ENCODE measurements around the gene CREB5.

The CREB5 gene

DNA sequence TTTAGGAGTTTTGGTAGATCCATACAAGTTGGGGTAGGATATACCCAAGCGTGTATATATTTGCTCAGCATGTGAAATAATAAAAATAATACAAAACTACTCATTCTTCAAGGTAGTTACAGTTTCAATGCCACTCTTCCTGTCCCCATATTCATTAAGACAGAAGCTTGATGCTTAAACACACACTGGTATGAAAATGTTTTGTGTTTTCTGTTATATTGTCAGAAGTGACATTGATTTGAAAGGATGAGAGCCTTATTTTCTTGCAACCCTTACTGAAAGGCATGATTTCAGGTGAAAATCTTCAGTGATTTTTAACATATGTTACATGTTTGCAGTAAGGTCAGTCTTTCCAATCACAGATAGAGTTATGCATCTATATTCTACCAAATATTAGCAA is 312.2 kb downstream of the CREB5 start:
- DNase-seq, result no peak

DNA sequence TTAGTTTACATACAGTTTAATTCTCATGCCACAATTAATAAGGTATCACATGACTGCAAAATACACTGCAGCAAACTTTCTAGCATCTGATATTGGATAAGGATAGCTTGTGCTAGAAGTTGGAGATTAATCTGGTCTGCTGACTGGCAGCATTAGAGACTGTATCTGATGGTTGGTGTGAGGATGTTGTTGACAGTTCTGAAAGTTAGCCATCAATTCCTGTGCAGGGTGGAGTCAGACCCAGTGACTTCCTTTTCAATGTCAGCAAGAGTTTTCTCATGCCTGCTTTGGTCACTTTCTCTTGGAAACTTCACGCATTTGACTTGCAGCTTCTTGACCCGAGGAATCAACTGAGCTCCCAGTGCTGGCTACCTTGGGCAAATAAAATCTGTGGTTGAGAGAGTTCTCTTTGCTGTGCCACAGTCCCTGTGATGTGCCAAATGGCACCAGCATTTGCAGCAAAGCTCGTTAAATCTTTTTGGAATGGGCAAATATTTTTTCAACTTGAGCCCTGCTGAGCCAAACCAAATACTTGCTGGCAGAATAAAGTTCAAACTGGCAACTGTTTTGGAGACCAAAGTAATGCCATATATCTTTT is 312.8 kb downstream of the CREB5 start:
- DNase-seq, result no peak

DNA sequence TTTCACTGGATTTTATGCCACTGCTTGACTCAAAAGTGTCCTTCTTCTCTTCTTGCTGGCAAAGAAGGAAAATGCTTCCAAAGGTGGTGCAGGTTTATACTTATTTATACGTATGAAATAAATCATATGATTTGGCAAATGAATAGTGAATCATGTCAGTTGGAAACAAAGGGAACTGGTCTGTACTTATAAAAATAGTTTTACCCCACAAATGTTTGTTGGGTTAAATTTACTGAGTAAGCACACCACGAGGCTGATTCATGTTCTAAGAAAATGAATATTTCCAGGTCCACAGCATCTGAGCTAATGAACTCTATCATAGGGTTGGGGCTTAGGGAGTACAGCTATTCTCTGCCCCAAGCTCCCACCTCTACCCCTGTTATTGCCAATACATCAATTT is 313.6 kb downstream of the CREB5 start:
- DNase-seq, result no peak

DNA sequence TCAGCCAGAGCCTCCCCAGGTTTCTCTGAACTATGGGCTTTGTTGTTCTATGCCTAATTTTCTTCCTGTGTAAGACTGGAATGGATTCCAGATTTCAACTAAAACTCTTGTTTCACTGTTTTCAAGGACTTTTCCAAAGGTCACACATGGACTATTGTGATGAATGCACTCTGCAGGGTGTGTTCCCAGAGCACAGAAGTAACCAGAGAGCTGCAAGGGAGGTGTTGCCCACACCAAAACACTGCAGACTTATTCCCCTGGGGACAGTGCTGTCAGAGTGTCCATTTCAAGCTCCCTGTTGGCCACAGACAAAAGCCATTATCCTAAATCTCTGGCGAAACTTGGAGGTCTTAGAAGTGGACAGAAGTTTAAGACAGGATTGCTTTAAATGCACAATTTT is 314.2 kb downstream of the CREB5 start:
- no peak for DNase-seq

DNA sequence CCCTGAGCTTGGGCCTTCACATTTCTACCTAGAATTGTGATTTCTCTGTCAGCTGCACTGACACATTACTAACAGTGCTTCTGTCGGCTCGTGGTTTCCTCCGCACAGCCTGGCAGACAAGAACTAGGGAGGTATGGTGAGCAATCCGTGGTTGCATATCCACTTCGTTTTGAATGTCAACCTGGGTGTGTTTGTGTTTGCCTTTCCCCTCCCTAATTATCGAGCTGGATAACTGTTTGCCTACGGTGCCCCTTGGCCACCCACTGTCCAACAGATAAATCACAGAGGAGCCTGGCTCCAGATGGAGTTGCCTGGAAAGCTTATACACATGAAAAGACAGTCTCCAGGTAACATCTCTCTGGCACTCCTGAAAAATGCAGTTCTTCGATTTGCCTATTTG is 317.0 kb downstream of the CREB5 start:
- DNase-seq, result no peak

DNA sequence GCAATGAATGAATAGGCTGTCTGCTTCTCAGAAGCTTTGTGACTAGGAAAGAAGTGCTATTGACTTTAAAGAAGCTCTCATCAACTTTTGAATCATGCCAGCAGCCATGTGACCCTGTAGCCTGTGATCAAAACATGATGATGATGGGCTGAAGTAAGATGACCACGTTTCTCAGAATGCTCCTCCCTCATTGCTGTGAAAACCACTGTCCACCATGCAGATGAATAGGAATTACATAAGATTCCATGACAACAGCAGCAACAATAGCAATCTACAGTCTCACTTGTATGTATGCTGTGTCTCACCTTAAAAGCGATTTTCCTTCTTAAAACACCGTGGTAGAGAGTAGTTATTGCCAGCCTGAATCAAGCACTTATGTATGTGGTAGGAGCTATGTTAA is 317.4 kb downstream of the CREB5 start:
- no peak for DNase-seq

DNA sequence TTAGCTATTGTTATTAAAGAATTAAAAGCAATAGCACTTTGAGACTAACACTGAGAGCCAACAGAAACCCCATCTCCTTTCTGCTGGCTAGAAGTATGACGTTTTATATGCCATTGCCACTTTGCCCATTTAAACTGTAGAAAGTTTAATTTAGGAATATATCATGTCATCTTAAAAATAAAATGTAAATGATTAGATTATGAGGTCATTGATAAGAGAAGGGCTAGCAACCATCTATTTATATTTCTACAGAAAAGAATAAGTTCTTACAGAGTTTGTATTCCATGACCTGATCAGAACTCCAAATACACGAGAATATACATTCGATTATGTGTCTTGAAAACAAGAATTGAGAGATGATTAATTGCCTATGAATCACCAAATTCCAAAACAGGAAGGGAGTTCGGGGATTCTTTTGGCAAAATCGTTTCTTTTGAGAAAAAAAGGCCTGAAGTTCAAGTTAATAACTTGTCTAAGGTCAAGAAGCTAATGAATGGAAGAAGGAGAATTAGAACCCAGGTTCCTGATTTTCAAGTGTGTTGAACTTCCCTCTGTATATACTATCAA is 318.9 kb downstream of the CREB5 start:
- no peak for DNase-seq

DNA sequence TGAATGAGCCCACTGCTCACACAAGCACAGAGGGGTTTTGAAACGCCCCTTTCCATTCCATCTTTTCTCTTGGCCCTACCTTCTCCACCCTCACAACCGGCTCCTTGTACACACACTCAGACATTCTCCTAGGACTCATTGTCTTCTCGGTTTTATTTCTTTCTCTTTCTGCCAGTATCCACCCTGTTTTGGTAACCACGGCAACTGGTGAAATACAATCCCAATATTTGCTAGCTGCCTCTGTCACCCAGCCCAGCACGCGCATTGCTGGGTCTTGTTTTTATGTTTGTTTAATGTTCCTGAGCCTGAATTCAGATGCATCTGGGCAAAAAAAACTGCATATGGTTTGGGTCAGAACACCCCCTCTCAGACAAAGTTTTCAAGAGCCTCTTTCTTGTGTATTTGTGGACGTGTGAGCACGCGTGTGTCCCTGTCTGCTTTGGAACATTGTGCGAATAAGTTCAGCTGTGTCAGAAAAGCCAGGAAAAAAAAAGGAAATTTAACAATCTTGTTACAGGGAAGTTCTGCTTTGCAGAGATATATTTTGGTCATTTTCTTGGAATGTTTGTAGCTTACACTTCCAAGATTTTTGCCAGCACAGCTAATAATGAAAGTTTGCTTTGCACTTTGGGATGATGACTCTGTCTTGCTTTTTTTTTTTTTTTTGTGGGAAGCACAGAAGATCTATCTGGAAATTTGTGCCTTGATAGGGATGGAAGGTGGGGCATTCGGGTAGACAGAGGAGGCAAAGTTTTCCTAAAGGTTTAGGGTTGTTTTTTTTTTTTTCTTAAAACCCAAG is 320.0 kb downstream of the CREB5 start:
- no peak for DNase-seq

DNA sequence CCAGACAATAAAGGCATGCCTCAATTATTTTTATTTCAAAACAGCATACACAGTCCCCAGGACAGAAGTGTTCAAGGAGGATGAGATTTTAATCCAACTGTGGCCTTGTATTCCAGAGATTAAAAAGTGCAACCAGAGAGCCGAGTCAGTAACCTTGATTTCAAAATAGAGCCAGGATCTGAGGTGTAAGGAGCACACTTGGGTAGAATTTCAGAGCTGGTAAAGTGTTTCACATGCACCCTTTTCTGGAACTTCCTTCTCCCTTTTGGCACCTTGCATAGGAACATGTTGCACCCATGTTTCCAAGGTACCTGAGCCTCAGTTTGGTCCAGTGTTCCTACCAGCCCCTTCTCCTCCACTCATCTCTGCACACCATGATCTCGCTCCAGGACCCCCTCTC is 320.7 kb downstream of the CREB5 start:
- DNase-seq, result no peak

DNA sequence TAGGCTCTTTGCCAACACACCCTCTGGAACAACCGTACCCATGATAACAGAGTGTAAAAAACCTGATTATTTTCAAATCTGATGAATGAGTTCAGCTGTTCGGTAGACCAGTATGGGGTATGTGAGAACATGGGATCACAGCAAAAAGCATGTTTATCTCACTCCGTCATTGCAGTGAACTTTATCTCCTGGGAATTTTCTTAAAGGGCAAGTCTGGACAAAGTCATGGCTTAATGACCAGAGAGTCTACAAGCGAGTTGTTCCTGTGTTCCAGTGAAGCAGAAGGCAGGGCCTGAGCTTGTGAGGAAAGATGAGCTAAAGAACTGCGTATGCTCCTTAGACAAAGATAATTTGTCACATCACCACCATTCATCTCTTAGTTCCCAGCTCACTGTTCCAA is 326.1 kb downstream of the CREB5 start:
- DNase-seq, result no peak

DNA sequence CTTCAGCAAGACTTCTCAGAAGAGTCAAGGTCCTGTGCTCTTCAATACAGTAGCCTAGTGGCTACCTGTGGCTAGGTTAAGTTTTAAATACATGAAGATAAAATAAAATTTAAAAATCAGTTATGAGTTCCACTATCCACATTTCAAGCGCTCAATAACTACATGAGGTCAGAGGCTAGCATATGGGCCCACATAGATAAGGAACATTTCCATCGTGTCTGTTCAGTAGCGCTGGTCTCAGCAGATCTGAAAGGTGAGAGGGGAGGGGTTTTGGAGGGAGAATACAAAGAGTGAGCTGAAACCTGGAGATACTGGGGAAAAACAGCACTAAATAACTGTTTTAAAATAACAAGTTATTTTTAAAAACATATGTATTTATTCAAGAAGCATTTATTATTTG is 326.8 kb downstream of the CREB5 start:
- no peak for DNase-seq

DNA sequence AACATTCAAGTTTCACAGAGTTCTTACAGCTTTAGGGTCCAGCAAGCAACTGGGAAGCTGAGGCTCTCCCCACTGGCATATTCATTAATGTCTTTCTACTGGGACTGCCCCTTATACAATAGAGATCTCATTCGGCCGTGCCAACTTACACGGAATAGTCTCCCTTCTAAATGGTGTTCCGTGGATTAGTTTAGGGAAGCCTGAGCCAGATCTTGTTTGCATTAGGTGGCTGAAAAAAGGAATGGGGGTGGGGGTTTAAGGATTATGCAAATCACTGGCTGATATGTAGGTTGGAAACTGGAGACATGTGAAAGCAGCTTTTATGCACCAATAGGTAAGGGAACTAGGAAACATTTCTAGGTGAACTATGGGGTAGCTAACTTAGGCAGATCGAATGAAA is 327.5 kb downstream of the CREB5 start:
- DNase-seq, result no peak

DNA sequence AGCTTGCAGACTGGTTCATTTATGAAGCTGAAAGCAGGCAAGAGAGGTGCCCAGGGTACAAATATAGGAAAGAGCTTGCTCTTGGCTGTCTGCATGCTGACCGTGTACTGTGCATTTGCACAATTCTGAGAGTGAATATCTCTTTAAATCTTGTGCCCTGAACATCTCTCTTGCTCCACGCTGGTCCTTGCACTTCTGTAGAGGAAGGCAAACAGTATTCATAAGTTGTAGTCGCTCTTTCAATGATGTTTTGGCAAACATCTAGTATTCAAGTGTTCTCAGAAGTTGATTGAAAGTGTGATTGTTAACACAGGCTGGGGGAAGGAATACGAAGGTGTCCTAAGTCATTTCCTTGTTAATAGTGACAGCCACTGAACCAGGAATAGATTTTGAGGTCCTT is 332.6 kb downstream of the CREB5 start:
- DNase-seq, result no peak

DNA sequence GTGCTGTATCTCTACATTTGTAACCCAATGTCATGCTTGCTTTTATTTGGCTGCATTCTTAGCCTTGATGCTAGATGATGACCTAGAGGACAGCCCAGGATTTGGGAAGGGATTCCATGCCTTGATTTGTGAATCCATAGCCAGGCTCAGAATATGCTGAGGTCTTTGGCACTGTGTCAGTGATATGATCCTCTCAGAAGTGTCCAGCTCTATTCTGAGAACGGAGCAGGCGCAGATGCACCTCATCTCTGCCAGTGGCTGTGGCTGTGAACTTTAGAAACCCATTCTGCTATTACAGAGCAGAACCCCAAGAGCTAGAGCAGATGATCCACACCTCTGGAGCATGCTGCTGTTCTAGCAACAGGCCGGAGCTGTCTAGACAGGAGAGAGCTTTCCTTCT is 333.0 kb downstream of the CREB5 start:
- DNase-seq, result no peak

DNA sequence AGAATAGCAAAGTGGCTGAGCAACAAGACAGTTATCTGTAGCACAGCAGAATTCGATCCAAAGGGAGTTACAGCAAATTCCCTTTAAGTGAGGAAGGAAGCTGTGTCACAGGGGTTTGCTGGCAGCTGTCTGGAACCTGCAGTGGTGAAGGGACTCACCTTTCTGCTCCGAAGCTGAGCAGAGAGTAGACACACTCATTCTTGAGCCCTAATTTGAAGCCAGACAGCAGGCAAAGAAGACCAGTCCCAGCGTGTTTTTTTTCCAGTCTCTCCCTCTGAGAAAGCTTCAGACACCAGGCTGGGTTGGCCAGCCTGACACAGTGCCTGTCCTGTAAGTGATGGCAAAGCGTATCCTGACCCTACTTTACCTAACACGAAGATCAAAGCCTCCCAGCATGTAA is 335.1 kb downstream of the CREB5 start:
- DNase-seq, result no peak

DNA sequence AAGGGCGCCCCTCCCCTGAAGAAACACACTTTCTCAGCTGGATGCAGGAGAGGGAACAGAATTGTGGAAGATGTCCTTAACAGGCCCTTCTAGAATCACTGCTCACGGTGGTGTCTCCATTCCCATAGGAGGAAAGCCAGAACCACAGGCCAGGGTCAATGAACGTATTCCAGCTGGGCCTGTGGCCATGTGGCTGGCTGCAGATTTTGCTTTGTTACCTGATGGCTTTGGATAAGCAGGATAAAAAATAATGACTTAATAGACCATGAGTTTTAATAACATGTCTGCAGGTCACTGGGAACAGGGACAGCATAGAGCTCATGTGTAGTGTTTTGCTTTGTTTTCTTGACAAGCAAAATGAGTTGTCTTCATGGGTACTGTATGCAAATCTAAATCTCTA is 335.5 kb downstream of the CREB5 start:
- DNase-seq, result no peak

DNA sequence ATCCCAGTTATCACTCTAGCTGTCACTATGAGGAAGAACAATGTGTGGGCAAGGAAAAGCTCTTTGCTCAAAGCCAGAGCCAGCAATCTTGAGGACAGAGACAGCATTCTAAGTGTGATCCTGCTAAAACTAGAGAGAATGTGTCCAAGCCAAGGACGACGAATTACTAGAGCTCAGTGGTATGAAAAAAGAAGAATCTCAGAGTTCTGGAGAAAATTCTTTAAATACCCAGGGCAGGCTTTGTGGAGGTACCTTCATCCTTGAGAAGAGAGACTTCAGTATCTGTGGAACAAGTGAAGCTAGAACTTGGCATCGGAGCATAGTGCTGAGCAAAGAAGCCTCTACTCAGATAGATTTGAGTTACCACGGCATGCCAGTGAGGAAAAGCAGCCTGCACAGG is 336.0 kb downstream of the CREB5 start:
- DNase-seq, result no peak

DNA sequence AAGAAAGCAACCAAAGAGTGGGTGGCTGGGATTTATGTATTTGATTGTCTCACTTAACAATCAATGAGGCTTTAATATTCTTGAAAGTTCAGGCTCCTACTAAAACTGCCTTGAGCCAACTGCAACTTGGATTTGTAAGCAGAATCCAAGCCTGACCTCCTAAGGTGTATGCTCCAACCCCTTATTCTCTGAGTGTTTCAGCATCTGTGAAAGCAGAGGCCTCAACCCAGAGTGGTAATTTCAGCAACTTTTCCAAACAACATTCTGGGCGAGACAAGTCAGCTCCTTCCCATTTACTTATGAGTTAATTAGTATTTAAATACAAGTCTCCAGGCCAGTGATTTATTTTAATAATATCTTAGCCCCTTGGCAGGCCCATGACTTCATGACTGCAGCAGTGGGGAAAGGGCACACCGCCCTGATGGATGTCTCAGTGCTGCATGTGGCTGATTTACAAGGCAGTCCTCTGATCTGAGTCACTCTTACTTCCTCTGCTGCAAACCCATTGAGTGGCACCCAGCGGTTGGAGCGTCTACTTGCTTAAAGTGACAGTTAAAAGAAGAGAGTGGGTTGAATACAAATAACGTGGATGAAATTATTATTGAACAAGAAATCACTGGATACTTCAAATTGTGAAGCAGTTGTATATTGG is 336.7 kb downstream of the CREB5 start:
- DNase-seq, result peak; percentile 5

DNA sequence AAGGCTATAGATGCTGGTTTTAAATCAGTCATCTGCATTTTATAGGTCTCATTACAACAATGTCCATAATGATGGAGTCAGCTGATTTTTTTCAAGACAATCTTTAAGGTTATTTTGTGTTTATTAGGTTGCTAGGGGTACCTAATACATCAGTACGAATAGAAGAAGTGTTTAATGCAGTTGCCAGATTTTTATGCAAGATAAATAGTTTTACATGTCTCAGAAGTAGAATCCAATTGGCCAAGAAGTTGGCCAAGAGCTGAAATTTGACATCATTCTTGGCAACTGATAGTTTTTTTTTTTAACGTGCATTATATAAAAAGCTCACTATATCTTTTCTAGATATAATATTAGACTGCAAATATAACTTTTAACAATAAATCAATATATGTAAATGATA is 337.3 kb downstream of the CREB5 start:
- no peak for DNase-seq

DNA sequence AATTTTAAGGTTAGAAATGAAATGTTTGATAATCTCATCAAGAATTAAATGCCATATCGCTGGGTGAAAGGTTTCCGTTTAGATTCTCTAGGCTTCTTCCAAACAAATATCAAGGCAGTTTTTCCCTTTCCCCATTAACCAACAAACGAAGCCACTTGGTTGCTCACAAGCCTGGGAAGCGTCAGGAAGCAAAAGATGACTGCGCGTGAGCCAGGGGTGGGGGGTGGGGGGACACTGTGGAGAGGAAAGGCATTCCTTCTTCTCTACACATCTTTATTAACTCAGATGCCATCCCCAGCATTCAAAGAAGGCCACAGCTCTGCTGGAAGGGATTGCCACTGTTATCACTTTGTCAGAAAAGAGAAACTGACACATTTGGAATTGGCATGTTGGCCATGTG is 338.7 kb downstream of the CREB5 start:
- no peak for DNase-seq

DNA sequence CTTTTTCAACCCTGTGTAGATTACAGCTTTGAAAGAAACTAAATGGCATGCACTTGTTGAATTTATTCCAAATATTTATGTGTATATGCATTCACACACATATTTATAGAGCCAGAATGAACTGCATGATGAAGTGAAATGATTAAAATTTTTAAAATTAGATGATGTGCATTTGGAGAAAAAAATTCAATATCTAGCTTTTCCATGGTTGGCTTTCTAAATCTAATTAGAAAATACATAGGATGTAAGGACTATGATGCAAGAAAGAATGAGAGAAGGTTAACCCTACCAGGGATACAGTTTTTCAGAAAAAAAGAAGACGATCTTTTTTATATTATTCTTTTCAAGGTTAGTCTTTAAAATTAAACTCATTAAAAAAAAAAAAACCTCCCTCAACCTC is 341.3 kb downstream of the CREB5 start:
- DNase-seq, result no peak

DNA sequence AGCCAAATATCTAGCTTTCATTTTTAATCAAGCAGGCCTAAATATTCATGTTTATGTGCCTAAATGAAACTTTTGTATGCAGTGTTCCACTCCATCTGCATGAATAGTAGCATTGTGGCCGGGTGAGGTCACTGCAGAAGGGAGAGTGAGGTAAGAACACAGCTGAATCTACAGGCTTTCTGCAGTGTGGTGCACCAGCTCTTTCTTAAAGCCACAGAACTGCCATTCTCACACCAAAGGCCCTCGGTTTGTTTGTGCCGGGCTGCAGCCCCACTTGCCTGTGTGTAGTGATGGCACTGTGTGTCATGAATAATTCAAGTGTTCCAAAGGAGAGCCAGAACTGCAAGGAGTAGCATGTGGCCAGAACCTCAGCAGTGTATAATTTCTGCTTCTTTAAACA is 341.7 kb downstream of the CREB5 start:
- no peak for DNase-seq

DNA sequence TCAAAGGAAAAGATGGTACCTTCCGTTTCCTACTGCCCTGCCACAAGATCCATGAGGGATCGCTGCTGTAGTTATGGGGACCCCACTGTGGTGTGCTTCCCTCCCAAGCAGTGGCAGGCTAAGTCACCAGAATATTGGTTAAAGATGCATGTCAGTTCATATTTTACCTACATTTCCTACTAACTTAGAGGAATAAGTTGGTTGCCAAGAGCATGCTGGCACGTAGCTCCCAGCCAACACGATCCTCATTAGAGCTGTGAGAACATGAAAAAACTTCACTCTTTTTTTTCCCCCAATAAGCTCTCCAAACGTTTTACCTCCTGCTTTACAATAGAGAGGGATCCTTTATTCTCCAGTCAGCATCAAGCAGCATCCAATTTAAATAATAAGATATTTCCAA is 342.1 kb downstream of the CREB5 start:
- no peak for DNase-seq

DNA sequence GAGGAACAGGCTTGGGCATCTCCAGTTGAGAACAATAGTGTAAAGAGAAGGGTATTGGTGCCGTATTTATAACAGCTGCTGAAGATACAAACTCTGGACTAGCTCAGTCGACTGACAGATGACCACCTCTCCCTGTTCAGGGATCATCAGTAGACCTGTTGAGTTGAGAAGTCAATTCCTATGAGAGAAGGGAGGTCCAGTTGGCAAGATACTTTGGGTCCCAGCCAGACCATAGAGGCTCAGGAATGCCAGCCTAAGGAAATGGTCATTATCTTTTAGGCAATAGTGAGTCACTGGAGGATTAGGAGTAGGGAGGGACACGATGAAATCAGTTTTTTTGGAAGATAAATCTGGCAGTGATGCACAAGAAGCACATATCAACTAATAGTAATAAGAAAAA is 342.9 kb downstream of the CREB5 start:
- no peak for DNase-seq

Measured in activated CD4-positive, alpha-beta T cell treated with anti-CD3 and anti-CD28 coated beads, Interleukin-2, amount 50 U/mL, for 16 hours (primary cell).